HG02943 (cell line): ENCODE results near the gene ADAM11.

Experiments
- ATAC-seq: cut with Tn5 transposase; IDR thresholded peaks from one replicate; pipeline ENCODE4 v1.9.1; 2021; ENCODE audit warnings: mild to moderate bottlenecking, low read depth, moderate library complexity; ENCODE audit not compliant: unreplicated experiment

Gene ADAM11

GRCh38 chr17:44828919-44829522, 70.2 kb downstream of the ADAM11 start:
- ATAC-seq = no peak

- ATAC-seq = no peak
Measured at GRCh38 chr17:44829523-44830358, 71.0 kb downstream of the ADAM11 start, which contains the start of gene GJC1. TSS of gene GJC1 (minus strand) at chr17:44830287. CDS start at chr17:44805817, 24,470 bp downstream.

- ATAC-seq = no peak
Measured at GRCh38 chr17:44830359-44831288, 71.8 kb downstream of the ADAM11 start.

GRCh38 chr17:44831371-44831770, 72.6 kb downstream of the ADAM11 start:
- ATAC-seq = no peak
